Stimulated activated CD8-positive, alpha-beta memory T cell treated with anti-CD3 and anti-CD28 coated beads, Interleukin-15, amount 100 ng/mL, for 1 hour (primary cell): Measurements from ENCODE around the gene CCT8.
"Not testable (repeated sequence)": the region's sequence is repeated elsewhere in the genome, so short reads cannot be mapped to it uniquely, and the experiment has no call there.

Source experiments
- DNase-seq: peaks from one replicate; pipeline ENCODE4 v3.0.0-alpha.2; 2020; ENCODE audit warnings: low read depth

Gene CCT8

DNA sequence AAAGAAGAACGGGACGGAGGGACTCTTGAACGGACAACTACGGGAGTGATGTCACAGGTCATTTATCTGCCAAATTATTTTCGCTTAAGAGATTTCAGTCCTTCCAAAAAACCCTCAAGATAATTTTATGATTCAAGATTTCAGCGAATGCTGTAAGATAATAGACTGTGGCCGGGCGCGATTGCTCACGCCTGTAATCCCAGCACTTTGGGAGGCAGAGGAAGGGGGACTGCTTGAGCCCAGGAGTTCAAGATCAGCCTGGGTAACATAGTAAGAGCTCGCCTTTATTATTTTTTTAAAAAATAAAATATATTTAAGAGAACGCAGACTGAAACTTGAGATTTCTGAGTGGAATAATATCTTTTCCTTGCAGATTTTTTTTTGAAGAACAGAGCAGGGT, 54.9 kb downstream of the CCT8 start:
- DNase-seq: no peak

DNA sequence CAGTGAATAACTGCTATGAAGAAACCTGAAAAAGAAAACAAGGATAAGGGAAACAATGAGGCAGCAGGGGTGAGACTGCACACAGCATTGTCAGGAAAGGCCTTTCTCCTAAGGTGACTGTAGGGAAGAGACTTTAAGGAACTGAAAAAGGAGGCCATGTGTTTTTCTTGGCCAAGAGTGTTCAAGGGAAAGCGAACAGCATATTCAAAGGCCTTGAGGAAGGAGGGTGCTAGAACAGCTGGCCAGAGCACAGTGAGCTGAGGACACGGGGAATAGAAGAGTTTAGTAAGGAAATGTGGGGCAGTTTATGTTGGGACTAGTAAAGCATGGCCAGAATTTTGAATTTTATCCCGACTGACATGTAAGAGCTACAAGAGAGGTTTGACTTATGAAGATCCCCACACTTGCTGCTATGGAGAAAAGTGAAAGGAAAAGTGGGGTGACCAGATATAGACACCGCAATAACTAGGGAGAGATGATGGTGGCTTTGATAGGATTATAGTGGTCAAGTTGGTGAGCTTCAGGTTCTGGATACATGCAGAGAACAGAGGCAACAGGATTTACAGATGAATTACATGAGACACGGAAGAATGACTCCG, 55.7 kb downstream of the CCT8 start:
- DNase-seq: no peak

DNA sequence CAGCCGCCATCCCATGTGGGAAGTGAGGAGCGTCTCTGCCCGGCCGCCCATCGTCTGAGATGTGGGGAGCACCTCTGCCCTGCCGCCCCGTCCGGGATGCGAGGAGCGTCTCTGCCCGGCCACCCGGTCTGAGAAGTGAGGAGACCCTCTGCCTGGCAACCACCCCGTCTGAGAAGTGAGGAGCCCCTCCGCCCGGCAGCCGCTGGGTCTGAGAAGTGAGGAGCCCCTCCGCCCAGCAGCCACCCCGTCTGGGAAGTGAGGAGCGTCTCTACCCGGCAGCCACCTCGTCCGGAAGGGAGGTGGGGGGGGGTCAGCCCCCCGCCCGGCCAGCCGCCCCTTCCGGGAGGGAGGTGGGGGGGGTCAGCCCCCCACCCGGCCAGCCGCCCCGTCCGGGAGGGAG, 62.2 kb downstream of the CCT8 start:
- not testable (repeated sequence) for DNase-seq

DNA sequence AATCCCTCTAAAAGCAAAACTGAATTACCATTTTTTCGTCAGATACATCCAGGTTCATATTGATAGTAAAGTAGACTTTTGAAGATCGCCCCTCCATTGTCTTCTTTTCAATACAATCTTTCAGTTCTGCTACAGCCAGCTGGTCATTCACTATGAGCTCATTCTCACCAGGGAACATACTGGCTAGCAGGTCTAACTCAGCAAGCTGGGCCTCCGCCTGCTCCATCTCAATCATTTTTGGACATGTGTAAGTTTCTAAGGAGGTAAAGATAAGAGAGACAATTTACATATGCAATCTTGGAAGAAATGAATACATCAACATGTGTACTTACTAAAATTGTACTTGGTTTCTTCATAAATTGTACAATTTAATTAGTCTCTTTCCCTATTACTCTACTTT, 65.1 kb downstream of the CCT8 start:
- DNase-seq: no peak

DNA sequence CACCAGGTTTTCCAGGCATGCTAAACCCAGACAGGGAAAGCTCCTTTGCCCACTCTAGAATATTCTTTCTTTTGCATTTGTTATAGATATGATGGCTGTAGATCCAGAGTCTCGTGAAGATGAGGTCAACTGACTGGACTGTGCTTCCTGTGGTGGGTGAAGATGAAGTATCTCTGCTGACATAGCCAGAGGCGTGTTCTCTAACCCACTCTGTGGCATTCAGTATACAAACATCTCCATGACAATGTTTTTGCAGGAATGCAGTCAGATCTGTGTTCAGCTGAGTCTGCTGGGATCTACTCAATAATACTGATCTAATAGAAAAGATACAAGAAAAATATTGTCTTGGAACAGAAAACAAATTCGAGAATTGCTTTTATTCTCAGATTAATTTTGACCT, 65.6 kb downstream of the CCT8 start:
- DNase-seq: no peak

DNA sequence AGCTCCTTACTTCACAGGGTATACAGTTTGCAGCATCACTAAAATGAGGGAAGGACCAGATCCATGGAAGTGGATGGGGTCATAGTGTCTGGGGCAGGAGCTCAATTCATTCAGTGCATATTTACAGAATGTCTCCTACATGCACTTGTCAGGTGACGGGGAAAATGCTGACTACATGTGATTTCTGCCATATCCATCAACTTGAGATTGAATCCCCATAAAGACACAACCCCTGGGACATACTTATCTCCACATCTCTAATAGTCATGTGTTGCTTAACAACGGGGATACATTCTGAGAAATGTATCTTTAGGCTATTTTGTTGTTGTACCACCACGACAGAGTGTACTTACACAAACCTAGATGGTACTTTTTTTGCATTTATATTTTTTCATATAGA, 66.3 kb downstream of the CCT8 start:
- DNase-seq: no peak
